Fibroblast of upper back skin (primary cell): ENCODE measurements around the gene OR2H2.

Experiments used
- DNase-seq: peaks from one replicate; pipeline ENCODE4 v3.0.0-alpha.2; 2013

Gene OR2H2

DNA sequence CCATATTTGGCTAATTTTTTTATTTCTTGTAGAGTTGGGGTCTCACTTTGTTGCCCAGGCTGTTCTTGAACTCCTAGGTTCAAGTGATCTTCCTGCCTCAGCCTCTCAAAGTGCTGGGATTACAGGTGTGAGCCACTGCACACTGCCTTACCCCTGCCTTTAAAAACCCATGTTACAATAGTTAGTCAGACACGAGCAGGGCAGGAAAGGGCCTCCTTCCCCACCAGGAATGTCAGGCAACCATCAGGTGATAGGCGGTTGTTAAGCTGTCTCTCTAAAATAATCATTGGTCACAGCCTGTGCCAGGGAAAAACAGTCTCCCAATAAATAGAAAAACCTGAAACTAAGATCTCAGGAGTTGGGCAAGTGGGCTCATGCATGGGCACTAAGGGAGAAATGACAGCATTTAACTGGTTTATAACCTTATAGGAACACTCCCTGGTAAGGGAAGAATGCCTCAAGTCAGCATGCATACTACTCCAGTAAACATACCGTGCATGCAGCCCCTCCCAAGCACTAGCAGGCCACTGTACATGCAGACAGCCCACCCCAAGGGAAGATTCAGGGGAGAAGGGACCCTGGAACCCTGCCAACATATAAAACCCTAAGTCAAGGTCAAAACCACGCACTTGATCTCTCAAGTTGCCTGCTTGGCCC is 8.4 kb downstream of the OR2H2 start:
- no peak for DNase-seq

GRCh38 chr6:29596381-29596900 is 11.5 kb downstream of the OR2H2 start:
- no peak for DNase-seq

DNA sequence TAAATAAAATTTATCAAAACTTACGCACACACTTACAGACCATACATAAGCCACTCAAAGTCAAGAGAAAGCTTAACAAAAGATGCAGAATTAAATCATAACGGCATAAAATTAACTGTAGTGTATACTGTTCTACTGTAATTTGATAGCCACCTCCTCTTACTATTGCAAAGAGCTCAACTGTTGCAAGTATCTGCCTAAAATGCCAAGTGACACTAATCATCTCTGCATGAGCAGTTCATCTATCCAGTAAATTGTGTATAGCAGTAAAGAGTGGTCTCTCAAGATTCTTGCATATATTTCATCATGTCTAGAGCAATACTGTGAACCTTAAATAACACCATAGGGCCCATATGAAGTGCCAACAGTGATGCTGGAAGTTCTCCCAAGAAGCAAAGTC is 12.3 kb downstream of the OR2H2 start:
- DNase-seq = peak; percentile 38

DNA sequence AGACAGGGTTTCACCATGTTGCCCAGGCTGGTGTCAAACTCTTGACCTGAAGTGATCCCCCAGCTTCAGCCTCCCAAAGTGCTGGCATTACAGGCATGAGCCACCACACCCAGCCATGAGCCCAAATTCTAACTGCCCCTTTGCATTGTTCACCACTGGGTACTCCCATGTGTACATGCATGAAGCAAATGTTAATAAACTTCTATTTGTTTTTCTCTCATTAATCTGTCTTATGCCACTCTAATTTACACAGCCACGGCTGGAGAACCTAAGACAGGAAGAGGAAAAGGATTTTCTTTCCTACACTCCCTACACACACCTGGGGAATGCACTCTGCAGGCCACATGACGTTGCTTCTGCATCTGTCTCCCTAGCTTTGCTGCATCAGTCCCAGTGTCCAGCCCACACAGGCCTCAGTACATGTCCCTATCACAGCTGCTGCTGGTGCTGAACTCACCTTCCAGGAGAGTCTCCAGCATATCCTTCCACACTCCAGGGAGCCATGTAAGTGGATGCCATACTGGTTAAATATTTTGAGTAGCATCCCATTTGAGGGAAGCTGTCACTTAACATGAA is 13.3 kb downstream of the OR2H2 start:
- no peak for DNase-seq

- DNase-seq = peak; percentile 27
These were observed 17.8 kb downstream of the OR2H2 start for GRCh38 chr6:29602564-29603361.

- no peak for DNase-seq
These were observed 18.5 kb downstream of the OR2H2 start for GRCh38 chr6:29603456-29603855.

GRCh38 chr6:29603930-29604329 is 19.0 kb downstream of the OR2H2 start:
- DNase-seq = no peak

- DNase-seq = no peak
These were observed 23.2 kb downstream of the OR2H2 start for GRCh38 chr6:29608131-29608530.

DNA sequence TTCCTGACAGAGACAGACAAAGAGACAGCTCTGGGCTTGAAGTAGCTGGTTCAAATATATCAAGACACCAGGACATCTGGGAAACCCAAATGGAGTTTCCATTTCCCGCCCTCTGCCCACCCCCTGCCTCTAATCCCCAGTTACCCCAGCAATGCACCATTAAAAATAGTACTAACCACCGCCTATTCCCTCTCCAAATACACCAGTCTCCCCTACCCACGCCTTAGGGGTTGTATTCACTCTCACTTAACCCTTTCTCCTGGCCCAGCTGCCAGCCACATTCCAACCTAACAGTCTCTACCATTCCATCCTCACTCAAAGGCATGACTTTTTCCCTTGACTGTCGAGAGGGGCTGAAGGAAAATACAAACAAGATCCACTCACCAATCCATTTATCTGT is 25.6 kb downstream of the OR2H2 start:
- no peak for DNase-seq

DNA sequence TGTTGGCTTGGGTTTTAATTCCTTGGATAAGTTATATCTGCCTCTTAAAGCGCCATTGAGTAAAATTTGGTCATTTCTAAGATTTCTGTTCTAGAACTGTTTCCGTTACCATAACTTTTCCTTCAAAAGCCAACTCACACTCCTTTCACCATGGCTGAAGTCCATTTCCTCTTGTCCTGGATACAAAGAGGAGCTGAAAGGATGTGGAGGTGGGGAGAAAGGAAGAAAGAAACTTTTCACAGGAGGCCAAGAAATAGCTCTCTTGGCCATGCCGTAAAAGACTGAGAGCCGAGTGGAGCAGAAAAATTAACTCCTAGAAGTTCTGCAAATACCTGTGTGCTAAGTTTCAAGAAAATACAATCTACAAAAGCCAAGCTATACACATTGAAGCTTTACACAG is 26.5 kb downstream of the OR2H2 start:
- no peak for DNase-seq

- DNase-seq = no peak
These were observed 33.0 kb downstream of the OR2H2 start for GRCh38 chr6:29617782-29618554.

DNA sequence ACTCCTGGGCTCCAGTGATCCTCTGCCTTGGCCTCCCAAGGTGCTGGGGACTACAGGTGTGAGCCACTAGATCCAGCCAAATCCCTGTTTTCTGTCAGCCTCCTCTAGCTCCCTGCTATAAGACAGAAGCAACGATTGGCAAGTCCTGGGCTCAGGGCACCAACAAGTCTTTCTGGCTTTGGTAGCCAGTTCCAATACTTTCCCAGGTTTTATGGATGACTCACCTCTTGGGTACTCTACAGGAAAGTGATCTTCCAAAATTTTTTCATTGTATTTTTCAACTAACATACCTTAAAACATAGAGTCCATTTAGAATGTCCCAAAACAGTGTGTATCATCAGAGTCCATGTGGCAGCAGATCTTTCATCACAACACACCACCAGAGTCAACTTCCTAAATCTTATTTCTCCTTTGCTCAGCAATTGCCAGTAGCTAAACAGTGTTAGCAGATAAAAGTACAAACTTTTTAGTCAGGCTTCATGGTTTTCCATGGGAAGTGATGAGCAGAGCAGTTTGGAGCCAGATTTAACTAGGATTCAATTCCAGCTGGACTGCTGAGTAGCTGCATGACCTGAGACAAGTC is 34.7 kb downstream of the OR2H2 start:
- DNase-seq = no peak

- DNase-seq = no peak
These were observed 35.7 kb downstream of the OR2H2 start for GRCh38 chr6:29620630-29621029.

DNA sequence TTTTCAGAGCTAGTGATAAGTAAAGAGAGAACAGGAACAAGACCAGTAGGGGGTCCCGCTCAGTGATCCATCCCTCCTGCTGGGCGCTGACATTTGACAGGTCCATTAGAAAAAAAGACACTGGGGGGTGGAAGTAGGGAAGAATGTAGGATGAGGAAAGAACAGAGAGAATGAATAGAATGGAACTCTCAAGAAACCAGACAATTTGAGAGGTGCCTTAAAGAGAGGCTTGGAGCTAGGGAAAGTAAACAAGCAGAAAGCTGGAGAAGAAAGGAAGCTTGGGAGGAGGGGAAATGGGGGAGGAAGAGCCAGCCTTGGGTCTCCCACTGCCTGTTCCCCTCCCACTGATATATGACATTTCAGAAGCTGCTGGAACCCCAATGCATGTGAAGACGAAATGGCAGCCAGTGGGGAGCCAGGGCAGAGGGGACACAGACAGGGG is 39.6 kb downstream of the OR2H2 start:
- DNase-seq = peak; percentile 20

GRCh38 chr6:29625337-29625930 is 40.5 kb downstream of the OR2H2 start:
- no peak for DNase-seq

DNA sequence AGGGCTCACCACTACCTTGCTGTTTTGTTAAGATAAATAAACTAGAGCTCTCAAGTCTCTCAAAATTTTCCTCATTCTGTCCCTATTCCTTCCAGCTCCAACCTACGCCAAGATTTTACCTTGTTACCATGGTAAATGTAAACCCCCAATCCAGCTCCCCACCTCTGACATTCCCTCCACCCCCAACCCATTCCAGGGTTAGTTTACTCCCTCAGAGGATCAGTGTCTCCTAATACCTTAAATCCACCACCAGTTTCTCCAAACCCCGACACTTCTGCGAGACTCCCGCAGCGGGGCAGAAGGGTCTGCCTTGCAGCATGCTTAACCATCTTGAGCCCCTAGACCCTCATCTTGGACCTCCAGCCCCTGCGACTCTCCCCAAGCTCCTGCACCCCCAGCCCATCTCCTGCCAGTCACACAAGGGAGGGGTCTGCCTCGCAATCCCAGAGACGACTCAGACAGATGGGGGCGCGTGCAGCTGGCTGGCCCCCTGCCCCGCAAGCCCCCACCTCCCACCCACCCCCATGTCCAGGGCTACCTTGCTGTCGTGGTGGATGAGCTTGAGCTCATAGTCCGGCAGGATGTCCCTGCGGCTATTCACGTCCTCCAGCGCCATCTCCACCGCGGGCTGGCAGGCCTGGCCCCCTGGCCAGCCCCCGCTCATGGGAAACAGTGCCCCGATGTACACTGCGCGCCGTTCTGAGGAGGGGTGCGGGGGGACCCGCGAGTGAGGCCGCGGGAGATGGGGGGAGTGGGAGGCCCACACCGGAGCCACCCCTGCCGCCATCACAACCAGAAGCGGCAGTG is 42.2 kb downstream of the OR2H2 start:
- DNase-seq = no peak

GRCh38 chr6:29627755-29628418 is 43.0 kb downstream of the OR2H2 start:
- DNase-seq = peak; percentile 91

- peak; percentile 75 for DNase-seq
These were observed 43.7 kb downstream of the OR2H2 start for GRCh38 chr6:29628419-29629281.

DNA sequence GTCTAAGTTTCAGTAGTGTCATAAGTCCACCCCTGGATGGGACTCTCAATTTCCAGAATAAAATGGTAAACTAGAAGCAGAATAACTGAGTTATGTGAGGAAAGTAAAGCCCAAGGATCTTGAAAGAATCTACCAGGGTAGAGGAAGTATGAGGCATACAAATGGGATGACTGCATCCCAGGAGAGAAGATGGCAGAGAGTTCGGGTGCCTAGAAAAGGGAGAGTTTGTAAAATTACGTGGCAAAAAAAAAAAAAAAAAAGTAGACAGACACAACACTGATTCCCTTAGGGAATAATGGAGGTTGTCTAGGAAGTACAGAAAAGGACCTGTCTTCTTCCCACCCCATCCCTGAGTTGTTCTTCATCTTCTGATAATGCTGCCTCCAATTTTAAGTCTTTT is 44.6 kb downstream of the OR2H2 start:
- DNase-seq = no peak

GRCh38 chr6:29630315-29630714 is 45.4 kb downstream of the OR2H2 start:
- no peak for DNase-seq
